ENCODE results near the gene ARHGAP25.

Gene ARHGAP25

GRCh38 chr2:68766376-68766845 lies 31.8 kb downstream of the ARHGAP25 start:
- no peak for TF ChIP-seq JUND (IDR thresholded peaks at IDR 0.05; ENCODE audit: low read depth)
- DNase-seq (ENCODE audit: low read depth in 1 of 2, low spot score in 1 of 2): no peak
- in situ Hi-C loops (cut with HindIII; ENCODE audit: low pct_unique_long_range_greater_than_20kb, low sequenced_read_pairs): no loop called here

- TF ChIP-seq JUND (IDR thresholded peaks at IDR 0.05; ENCODE audit: low read depth): no peak
- no peak for DNase-seq (ENCODE audit: low read depth in 1 of 2, low spot score in 1 of 2)
- in situ Hi-C loops (cut with HindIII; ENCODE audit: low pct_unique_long_range_greater_than_20kb, low sequenced_read_pairs): no loop called here
These were observed 32.7 kb downstream of the ARHGAP25 start for GRCh38 chr2:68767031-68767961.

DNA sequence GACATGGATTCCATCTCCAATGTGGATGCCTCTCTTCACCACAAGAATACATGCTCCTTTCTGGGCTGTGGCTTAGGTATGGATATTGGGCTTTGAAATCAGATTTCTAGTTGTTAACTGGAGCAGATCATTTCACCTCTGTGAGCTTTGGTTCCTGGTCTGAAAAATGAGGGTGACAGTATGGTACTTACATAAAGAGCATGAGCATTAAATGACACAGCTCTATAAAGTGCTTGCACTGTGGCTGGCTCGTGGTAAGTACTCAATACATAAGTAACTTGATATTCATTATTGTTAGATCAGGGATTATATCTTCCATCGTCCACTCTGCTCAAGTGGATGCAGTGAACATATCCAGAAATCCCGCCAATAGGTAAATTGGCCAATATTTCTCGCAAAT lies 33.4 kb downstream of the ARHGAP25 start:
- no peak for DNase-seq (ENCODE audit: low read depth in 1 of 2, low spot score in 1 of 2)
- in situ Hi-C loops (cut with HindIII; ENCODE audit: low pct_unique_long_range_greater_than_20kb, low sequenced_read_pairs): no loop called here
- no peak for TF ChIP-seq JUND (IDR thresholded peaks at IDR 0.05; ENCODE audit: low read depth)

DNA sequence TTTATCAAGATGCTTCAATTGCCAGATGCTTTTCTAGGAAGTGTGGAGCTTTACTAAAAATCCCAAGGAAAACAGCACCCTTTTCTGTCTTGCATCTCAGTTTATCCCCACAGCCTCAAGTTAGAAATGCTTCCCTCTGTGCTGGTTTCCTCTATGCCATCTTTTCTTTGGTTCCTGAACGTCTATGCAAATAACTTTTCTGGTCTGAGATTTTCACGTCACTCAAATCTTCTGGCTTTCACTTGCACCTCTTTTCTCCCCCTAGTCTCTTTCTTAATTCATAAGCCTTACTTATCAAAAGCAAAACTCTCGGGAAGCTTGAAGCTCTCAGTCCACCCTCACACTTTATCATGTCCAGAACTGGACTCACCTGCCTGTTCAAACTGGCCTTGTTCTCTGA lies 33.9 kb downstream of the ARHGAP25 start:
- in situ Hi-C loops (cut with HindIII; ENCODE audit: low pct_unique_long_range_greater_than_20kb, low sequenced_read_pairs): no loop called here
- no peak for DNase-seq (ENCODE audit: low read depth in 1 of 2, low spot score in 1 of 2)
- no peak for TF ChIP-seq JUND (IDR thresholded peaks at IDR 0.05; ENCODE audit: low read depth)

DNA sequence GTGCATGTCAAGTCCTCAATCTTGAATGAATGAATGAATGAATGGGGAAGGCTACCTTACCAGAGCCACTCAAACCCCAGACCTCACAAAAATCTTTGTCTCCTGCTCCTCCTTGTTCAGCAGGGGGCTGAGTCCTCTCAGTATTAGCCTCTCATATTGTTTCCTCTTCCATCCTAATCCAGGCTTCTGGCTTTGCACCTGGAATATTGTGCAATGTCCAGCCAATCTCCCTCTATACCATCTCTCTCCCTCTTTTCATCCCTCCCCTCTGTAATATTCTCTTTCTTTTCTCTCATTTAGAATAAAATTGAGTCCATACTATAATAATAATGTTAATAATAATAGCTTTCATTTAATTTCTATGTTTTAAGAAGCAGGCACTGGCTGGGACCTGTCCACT lies 34.3 kb downstream of the ARHGAP25 start:
- DNase-seq (ENCODE audit: low read depth in 1 of 2, low spot score in 1 of 2): no peak
- TF ChIP-seq JUND (IDR thresholded peaks at IDR 0.05; ENCODE audit: low read depth): no peak
- in situ Hi-C loops (cut with HindIII; ENCODE audit: low pct_unique_long_range_greater_than_20kb, low sequenced_read_pairs): no loop called here

DNA sequence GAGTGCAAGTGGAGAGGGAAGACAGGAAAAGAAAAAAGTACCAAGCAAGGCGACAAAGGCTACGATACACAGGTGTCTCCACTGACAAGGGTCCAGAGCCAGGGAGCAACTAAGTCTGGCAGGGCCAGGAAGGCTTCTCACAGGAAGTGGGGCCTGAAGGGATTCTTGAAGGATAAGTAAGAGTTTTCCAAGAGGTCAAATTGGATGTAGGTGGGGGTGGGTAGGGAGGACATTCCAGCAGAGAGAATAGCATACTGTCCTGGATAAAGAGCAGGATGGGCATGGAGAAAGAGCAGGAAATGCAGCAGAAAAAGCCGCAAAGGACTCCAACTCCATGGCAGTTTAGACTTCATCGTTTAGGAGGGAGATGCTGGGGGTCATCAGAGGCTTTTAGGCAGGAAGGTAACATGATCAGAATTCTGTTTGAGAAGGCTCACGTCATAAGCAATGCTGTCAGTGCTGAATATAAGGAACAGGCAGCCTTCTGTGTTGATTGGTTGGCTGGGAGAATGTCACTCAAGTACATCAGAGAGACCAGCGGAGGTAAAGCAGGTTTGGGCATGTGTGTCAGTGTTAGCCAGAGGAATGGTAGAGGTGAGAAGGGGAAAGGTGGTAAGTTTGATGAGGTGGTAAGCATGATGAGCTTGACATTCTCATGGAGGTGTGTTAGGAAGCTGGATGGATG lies 35.1 kb downstream of the ARHGAP25 start:
- DNase-seq (ENCODE audit: low read depth in 1 of 2, low spot score in 1 of 2): no peak
- in situ Hi-C loops (cut with HindIII; ENCODE audit: low pct_unique_long_range_greater_than_20kb, low sequenced_read_pairs): no loop called here
- TF ChIP-seq JUND (IDR thresholded peaks at IDR 0.05; ENCODE audit: low read depth): no peak

- in situ Hi-C loops (cut with HindIII; ENCODE audit: low pct_unique_long_range_greater_than_20kb, low sequenced_read_pairs): no loop called here
- no peak for TF ChIP-seq JUND (IDR thresholded peaks at IDR 0.05; ENCODE audit: low read depth)
- no peak for DNase-seq (ENCODE audit: low read depth in 1 of 2, low spot score in 1 of 2)
These were observed 35.9 kb downstream of the ARHGAP25 start for GRCh38 chr2:68770271-68771111.

- no peak for DNase-seq (ENCODE audit: low read depth in 1 of 2, low spot score in 1 of 2)
- TF ChIP-seq JUND (IDR thresholded peaks at IDR 0.05; ENCODE audit: low read depth): no peak
- in situ Hi-C loops (cut with HindIII; ENCODE audit: low pct_unique_long_range_greater_than_20kb, low sequenced_read_pairs): no loop called here
These were observed 36.7 kb downstream of the ARHGAP25 start for GRCh38 chr2:68771211-68771751.

DNA sequence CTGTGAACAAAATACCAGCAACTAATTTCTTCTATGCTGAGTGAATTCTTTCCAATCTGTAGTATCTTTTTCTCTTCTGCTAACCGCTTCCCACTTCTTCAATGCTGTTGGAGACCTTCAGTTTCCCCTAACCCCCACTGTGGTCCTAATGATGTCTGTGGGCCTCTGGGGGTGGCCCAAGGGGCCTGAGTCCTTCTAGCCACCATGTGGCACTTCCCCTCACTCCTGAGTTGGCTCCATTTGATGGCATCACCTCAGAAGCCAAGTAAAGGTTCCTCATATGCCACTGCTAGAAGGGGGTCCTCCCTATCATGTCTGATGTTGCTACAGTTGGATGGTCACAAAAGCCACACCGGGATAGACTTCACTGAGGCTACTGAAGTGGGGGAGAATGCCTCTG lies 37.5 kb downstream of the ARHGAP25 start:
- TF ChIP-seq JUND (IDR thresholded peaks at IDR 0.05; ENCODE audit: low read depth): no peak
- DNase-seq (ENCODE audit: low read depth in 1 of 2, low spot score in 1 of 2): no peak
- in situ Hi-C loops (cut with HindIII; ENCODE audit: low pct_unique_long_range_greater_than_20kb, low sequenced_read_pairs): no loop called here

- no peak for TF ChIP-seq JUND (IDR thresholded peaks at IDR 0.05; ENCODE audit: low read depth)
- in situ Hi-C loops (cut with HindIII; ENCODE audit: low pct_unique_long_range_greater_than_20kb, low sequenced_read_pairs): no loop called here
- DNase-seq (ENCODE audit: low read depth in 1 of 2, low spot score in 1 of 2): no peak
These were observed 40.1 kb downstream of the ARHGAP25 start for GRCh38 chr2:68774569-68775271.

DNA sequence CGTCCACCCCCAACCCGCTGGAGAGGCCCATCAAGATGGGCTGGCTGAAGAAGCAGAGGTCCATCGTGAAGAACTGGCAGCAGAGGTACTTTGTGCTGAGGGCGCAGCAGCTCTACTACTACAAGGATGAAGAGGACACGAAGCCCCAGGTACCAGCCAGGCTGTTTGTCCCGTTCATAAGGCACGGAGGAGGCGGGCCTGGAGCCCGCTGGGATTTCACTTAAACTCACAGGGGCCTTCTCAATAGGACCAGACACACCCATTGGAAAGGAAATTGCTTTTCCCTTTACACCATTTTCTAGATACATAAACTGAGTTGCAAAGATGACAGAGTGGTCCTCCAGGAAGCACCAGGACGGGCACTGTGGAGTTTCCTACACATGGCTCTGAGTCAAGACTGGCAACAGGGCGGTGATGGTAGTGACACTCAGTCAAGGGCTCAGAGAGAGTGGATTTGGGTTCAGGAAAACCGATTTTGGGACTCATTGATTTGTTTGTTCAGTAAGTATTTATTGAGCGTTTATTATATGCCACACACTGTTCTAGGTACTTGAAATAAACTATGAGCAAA lies 40.7 kb downstream of the ARHGAP25 start:
- DNase-seq (ENCODE audit: low read depth in 1 of 2, low spot score in 1 of 2): no peak
- TF ChIP-seq JUND (IDR thresholded peaks at IDR 0.05; ENCODE audit: low read depth): no peak
- in situ Hi-C loops (cut with HindIII; ENCODE audit: low pct_unique_long_range_greater_than_20kb, low sequenced_read_pairs): no loop called here

Measured in T47D (cell line).